Neural progenitor cell (in vitro differentiated cells): Measurements from ENCODE around the gene KCNH6.

Source experiments
- CTCF ChIP-seq: fragments of 200-600 bp; sonication (generic); IDR thresholded peaks from 2 replicates; pipeline ENCODE4 v1.5.1; 2017; ENCODE audit warnings: antibody characterized with exemption, mild to moderate bottlenecking
- EZH2 ChIP-seq: fragments of 200-600 bp; sonication (generic); IDR thresholded peaks from 2 replicates; pipeline ENCODE4 v1.6.1; 2017; ENCODE audit warnings: antibody characterized with exemption, mild to moderate bottlenecking, moderate library complexity
- EZH2phosphoT487 ChIP-seq: fragments of 200-600 bp; sonication (generic); IDR thresholded peaks from 2 replicates; pipeline ENCODE4 v1.6.1; 2017; ENCODE audit warnings: antibody characterized with exemption

DNA sequence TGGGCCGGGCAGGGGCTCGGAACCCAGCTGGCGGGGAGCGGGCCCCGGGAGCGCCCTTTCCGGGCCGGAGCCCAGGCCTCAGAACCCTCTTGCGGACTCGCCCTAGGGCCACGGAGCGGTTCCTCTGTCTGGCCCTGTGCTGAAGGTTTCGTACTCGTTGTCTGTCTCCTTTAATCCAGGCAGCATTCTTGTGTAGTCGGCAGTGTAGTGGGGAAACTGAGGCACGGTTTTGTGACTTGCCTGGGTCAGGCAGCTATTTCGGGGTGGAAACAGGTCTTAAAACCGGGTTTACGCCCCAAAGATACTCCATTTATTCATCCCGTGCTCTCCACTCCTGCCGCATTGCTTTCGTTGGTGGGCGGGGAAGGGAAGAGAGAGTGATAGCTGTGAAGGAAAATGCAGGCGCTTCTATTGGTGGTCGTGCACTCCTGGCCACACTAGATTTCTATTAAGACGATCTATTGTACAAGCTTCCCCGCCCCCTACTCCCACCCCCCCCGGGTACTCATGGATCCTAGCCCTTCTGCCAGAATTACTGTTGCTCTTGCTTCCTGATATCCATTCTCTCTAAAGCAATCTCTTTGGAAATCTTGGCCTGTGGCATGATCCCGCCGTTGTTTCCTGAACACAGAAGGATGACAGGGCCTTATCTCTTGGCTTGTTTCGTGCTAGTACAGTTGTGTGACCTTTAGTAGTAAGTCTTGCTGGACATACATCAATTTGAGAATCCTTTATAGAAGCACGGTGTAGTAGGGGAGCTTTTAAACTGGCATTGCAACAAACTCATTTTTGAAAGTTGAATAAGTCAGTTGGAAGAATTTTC is 27.9 kb downstream of the KCNH6 start:
- no peak for TF ChIP-seq CTCF
- no peak for TF ChIP-seq EZH2
- TF ChIP-seq EZH2phosphoT487: peak; percentile 25
